T-helper 2 cell (primary cell): ENCODE results near the gene NRIP1.
A peak's percentile ranks its signal among the peaks of the same experiment; 100 is the strongest.

Experiments
- DNase-seq, 5 experiments: peaks; one replicate each; pipeline versions ENCODE4 v3.0.0 to v3.0.0-alpha.2; 2012 to 2022

NRIP1 gene

GRCh38 chr21:15005391-15005790, 59.4 kb downstream of the NRIP1 start:
- DNase-seq: peak in 1 of 5 experiments; percentile 66

- no peak for DNase-seq
Measured at GRCh38 chr21:15004721-15005370, 60.0 kb downstream of the NRIP1 start.

DNA sequence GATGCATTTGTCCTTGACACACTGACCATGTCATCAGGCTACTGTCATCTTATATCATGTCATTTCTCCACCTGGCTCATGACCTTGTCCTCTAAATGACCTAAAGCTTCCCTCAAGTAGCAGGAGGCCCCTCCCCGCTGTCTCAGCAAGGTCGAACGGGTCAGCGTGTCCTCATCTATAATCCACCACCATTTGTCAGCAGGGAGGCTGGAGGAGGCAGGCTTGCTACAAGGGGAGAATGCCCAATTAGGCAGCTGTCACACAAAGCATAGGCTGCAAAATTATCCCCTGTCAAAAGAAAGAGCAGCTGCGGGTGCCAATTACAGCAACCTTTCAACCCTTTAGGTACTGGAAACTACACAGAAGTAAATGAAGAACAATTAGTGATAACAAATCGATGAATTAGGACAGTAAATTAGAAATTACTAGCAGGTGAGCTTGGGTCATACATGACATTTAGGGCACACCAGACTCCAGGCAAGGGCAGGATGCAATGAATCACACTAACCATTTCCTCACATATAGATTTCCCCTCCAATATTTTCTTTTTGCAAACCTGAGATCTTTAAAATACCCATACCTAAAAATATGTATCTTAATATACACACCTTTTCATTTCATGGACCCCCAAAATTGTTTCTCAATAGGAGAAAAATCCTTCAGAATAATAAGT, 61.2 kb downstream of the NRIP1 start:
- no peak for DNase-seq

GRCh38 chr21:15001857-15002606, 62.8 kb downstream of the NRIP1 start:
- peak in 1 of 5 experiments; percentile 62 for DNase-seq

- DNase-seq: no peak
Measured at GRCh38 chr21:15001113-15001512, 63.7 kb downstream of the NRIP1 start.

- DNase-seq: no peak
Measured at GRCh38 chr21:15000081-15000480, 64.7 kb downstream of the NRIP1 start.

- no peak for DNase-seq
Measured at GRCh38 chr21:14998784-14999183, 66.0 kb downstream of the NRIP1 start.

- DNase-seq: no peak
Measured at GRCh38 chr21:14998336-14998735, 66.5 kb downstream of the NRIP1 start.

- DNase-seq: no peak
Measured at GRCh38 chr21:14995695-14996490, 68.9 kb downstream of the NRIP1 start.

DNA sequence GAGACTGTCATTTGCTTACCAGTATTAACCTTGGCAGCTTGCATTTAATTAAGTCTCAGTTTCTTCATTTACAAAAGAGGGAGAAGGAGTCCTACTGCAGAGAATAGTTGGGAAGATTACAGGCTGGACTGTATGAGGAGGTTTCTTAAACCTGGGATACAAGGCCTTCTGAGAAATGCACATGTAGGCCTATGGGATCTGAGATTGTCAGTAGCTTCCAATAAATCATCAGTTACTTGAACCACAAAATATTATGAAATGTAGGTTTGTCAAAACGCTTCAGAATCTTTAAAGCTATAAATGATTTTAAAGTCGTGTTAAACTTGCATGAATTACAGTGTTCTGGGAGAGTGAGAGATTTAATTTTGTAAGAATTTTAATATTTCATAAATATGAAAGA, 69.6 kb downstream of the NRIP1 start:
- no peak for DNase-seq

- no peak for DNase-seq
Measured at GRCh38 chr21:14993115-14993514, 71.7 kb downstream of the NRIP1 start.

GRCh38 chr21:14991957-14992356, 72.8 kb downstream of the NRIP1 start:
- DNase-seq: no peak

DNA sequence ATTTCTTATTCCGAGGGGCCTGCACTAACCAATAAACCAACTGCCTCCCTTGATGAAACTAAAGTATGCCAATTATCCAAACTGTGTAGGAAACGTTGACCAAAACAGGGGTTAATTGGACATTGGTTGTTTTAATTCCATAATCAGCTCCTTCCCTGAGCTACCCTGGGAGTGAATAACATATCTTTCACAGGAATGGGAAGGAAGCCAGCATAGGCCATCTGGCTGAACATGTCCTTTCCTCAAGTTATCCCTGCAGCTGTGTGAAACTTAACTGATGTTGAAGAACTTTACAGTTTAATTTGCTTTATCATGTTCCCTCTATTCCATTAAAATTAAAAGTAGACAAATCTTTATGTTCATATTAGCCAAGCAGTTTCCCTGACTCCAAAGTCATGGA, 75.4 kb downstream of the NRIP1 start:
- DNase-seq: no peak

DNA sequence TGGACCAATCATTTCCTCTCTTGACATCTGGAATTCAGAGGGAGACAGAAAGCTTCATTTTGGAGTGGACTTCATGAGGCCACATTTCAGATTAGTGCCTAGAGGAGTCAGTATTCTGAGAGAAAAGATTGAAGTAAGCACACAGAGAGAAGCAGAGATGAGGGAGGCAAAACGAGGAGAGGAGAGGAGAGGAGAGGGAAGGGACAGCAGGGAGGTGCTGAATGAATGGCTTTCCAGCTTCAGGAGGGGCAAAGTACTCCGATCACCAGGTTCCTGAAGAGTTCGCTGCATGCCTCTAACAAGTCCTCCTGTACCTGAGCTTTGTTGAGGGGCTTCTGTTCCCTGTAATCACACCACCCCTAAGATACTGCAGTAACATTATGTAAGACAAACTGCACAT, 76.0 kb downstream of the NRIP1 start:
- no peak for DNase-seq

- no peak for DNase-seq
Measured at GRCh38 chr21:14987370-14988170, 77.2 kb downstream of the NRIP1 start.

GRCh38 chr21:14985306-14985705, 79.5 kb downstream of the NRIP1 start:
- no peak for DNase-seq

GRCh38 chr21:14982336-14982735, 82.5 kb downstream of the NRIP1 start:
- no peak for DNase-seq

- DNase-seq: no peak
Measured at GRCh38 chr21:14981246-14981645, 83.6 kb downstream of the NRIP1 start.

DNA sequence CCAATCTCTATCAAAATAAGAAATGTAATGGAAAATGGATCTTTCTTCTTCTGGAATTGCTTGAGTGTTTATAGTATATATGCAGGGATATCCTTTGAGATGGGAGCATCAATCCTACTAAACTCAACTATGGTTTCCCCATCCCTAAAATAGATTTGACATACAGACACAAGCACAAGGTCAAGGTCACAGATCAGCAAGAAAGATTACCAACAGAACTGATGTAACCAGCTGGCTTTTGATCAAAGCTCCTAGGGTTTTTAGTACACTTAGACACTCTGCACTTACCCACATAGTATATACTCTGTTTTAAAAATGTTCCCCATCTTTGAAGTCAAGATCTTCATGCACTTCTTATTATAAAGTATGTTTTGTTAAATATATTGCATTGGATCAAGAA, 85.5 kb downstream of the NRIP1 start:
- DNase-seq: no peak

DNA sequence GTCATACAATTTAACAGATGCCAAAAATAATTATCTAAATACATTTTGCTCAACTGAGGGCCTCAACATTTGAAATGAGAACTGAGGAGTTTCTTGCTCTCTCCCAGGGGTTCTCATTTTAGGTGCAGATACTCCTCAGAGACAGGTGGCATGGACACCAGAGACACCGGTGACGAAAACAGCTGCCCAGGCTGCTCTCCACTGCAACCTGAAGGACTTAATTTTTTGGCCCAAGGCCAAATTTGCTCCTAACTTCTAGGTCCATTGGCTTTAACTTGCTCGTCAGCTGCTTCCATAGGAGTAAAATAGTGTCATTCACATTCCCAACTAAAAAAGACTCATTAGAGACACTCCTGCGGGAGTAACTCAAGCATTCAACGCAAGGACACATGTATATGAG, 87.0 kb downstream of the NRIP1 start:
- DNase-seq: no peak

DNA sequence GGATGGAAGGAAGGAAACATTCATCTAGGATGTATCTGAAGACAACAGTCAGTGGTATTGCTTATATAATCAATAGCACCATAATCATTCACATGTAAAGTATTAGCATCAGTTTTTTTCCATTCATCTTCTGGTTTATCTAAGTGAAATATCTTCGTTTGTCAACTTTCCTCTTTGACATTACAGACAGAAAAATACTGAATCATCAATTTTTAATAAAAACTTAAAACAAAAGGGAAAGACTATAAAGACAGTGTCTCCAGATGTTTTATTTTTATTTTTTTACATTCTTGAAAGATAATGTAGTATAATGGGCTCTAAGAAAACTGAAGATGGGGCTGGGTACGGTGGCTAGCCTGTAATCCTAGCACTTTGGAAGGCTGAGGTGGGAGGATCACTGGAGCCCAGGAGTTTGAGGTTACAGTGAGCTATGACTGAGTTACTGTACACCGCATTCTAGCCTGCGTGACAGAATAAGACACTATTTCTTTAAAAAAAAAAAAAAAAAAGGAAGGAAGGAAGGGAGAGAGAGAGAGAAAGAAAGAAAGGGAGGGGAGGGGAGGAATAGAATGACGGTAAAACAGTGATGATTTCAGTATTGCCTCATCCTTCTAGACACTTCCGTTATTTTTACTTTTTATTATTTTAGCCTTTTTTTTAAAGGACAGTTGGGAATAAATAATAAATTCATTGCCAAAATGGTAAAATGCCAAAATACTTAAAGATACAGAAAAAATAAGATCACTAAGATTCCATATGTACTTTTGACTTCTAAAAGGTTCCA, 89.5 kb downstream of the NRIP1 start:
- DNase-seq: no peak
